Stimulated activated CD8-positive, alpha-beta memory T cell treated with anti-CD3 and anti-CD28 coated beads, Interleukin-7, amount 100 ng/mL, for 48 hours (primary cell): ENCODE results near the gene EOLA1.
"Not testable (repeated sequence)": the region's sequence is repeated elsewhere in the genome, so short reads cannot be mapped to it uniquely, and the experiment has no call there.

Experiments
- DNase-seq, 2 donors: peaks; one replicate each; pipeline ENCODE4 v3.0.0-alpha.2; 2020; ENCODE audit warnings: low read depth in 1 of 2; ENCODE audit errors: extremely low read depth in 1 of 2

EOLA1 gene

DNA sequence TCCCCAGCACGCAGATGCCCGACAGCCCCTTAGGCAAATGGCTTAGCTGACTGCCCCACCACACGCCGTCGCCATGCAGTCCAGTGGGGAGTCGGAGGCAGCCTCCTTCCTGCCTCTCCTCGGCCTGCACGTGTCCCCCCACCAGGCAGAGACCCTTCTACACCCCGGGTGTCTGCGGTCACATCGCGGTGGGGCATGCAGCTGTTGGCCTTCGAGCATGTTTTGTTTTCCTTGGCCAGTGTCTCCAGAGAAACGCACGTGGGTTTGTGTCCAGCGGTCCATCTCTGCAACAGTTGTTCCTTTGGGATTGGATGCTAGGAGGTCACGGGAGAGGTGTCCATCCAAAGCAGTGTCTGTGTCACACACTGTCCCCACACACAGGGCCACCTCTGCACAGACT lies 54.4 kb downstream of the EOLA1 start, which contains the start of gene HSFX2:
TSS of gene HSFX2 (minus strand) at position 101 of the 400 bp plus-strand sequence. CDS start 614 bp downstream, outside the sequence.
- DNase-seq: not testable (repeated sequence)

DNA sequence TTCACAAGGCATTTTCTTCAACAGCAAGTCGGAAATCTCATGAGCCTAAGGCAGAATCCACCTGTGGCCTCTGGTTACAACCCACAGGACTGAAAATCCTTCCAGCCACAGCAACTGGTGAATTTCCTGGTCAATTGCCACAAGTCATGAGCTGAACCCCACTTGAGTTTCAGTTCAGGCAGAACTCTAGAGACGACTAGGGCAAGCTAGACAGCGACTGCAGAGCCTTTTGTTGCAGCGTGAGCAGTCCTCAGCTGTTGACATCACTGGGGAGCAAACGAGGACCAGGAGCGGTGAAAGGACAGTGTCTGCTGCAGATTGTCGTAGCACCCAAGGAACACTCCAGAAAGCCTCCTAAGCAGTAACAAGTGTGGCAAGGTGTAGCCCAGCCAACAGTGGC lies 55.1 kb downstream of the EOLA1 start:
- not testable (repeated sequence) for DNase-seq
